ENCODE measurements around the gene ITGB1BP1.

Gene ITGB1BP1

DNA sequence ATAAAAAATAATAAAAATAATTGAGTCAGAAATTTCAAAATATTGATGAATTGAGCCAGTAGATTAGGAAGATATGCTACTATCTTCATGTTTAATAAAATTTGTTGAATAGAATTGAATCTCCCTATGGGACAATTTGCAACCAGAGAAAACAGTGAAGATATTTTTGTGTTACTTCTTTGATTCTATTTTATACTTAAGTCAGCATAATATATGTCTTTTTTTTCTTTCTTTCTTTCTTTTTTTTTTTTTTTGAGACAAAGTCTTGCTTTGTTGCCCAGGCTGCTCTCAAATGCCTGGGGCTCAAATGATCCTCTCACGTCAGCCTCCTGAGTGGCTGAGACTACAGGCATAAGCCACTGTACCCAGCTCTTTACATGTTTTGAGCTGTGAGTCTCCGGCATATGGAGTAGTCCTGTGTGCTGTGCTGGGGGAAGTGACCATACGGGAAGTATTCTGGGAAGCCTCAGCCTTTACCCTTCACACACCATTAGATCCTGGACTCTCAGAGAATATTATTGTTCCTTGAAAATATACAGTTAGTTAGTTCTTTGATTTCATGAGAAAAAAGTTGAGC is 37.2 kb upstream of the ITGB1BP1 start:
- Histone ChIP-seq H3K4me3 (ENCODE audit: low read depth, low read length) (no peak overlapping the region), H3K9ac (ENCODE audit: low read depth, low read length) (no peak overlapping the region), H3K9me3 (ENCODE audit: control insufficient read depth, insufficient read depth, low read length) (no peaks in the 10 kb centered on the region), H3K27ac (ENCODE audit: low read depth, low read length) (no peak overlapping the region), H3K27me3 (ENCODE audit: control insufficient read depth, insufficient read depth, low read length) (no peaks in the 10 kb centered on the region), H3K36me3 (ENCODE audit: control insufficient read depth, insufficient read depth, low read length) (peaks cover 78% of the 10 kb centered on the region), H3K4me1 (ENCODE audit: control insufficient read depth, insufficient read depth, low read length) (no peaks in the 10 kb centered on the region)

GRCh38 chr2:9451231-9451630 is 27.9 kb upstream of the ITGB1BP1 start:
- Histone ChIP-seq H3K36me3 (ENCODE audit: control insufficient read depth, insufficient read depth, low read length) (peaks cover 88% of the 10 kb centered on the region), H3K4me3 (ENCODE audit: low read depth, low read length) (no peak overlapping the region), H3K9me3 (ENCODE audit: control insufficient read depth, insufficient read depth, low read length) (no peaks in the 10 kb centered on the region), H3K4me1 (ENCODE audit: control insufficient read depth, insufficient read depth, low read length) (no peaks in the 10 kb centered on the region), H3K27me3 (ENCODE audit: control insufficient read depth, insufficient read depth, low read length) (no peaks in the 10 kb centered on the region), H3K27ac (ENCODE audit: low read depth, low read length) (no peak overlapping the region), H3K9ac (ENCODE audit: low read depth, low read length) (no peak overlapping the region)

GRCh38 chr2:9445089-9445488 is 21.8 kb upstream of the ITGB1BP1 start:
- H3K9ac ChIP-seq (ENCODE audit: low read depth, low read length), result no peak overlapping the region
- H3K27me3 ChIP-seq (ENCODE audit: control insufficient read depth, insufficient read depth, low read length), result no peaks in the 10 kb centered on the region
- no peak overlapping the region for H3K27ac ChIP-seq (ENCODE audit: low read depth, low read length)
- no peak overlapping the region for H3K4me3 ChIP-seq (ENCODE audit: low read depth, low read length)
- H3K36me3 ChIP-seq (ENCODE audit: control insufficient read depth, insufficient read depth, low read length), result peaks cover 91% of the 10 kb centered on the region
- H3K4me1 ChIP-seq (ENCODE audit: control insufficient read depth, insufficient read depth, low read length), result no peaks in the 10 kb centered on the region
- H3K9me3 ChIP-seq (ENCODE audit: control insufficient read depth, insufficient read depth, low read length), result no peaks in the 10 kb centered on the region

GRCh38 chr2:9443526-9443925 is 20.2 kb upstream of the ITGB1BP1 start:
- Histone ChIP-seq H3K27me3 (ENCODE audit: control insufficient read depth, insufficient read depth, low read length) (no peaks in the 10 kb centered on the region), H3K4me1 (ENCODE audit: control insufficient read depth, insufficient read depth, low read length) (no peaks in the 10 kb centered on the region), H3K9me3 (ENCODE audit: control insufficient read depth, insufficient read depth, low read length) (no peaks in the 10 kb centered on the region), H3K36me3 (ENCODE audit: control insufficient read depth, insufficient read depth, low read length) (peaks cover 90% of the 10 kb centered on the region), H3K27ac (ENCODE audit: low read depth, low read length) (no peak overlapping the region), H3K9ac (ENCODE audit: low read depth, low read length) (no peak overlapping the region), H3K4me3 (ENCODE audit: low read depth, low read length) (no peak overlapping the region)

DNA sequence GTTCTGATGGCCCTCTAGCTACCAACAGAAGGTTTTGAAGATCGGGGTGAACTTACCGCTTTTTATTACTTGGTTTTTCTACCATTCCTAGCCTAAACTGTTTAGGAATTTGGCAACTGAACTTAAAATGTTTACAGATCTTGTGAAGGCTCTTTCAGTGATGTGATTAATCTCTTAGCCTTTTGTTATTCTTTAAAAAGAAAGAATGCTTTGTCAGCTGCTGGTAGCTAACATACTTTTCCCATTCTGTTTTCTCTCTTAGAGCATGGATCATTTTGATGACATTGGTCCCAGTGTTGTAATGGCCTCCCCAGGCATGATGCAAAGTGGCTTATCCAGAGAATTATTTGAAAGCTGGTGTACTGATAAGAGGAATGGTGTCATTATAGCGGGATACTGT is 18.2 kb upstream of the ITGB1BP1 start:
- no peak overlapping the region for H3K4me3 ChIP-seq (ENCODE audit: low read depth, low read length)
- no peaks in the 10 kb centered on the region for H3K9me3 ChIP-seq (ENCODE audit: control insufficient read depth, insufficient read depth, low read length)
- H3K27ac ChIP-seq (ENCODE audit: low read depth, low read length), result no peak overlapping the region
- peaks cover 90% of the 10 kb centered on the region for H3K36me3 ChIP-seq (ENCODE audit: control insufficient read depth, insufficient read depth, low read length)
- H3K27me3 ChIP-seq (ENCODE audit: control insufficient read depth, insufficient read depth, low read length), result no peaks in the 10 kb centered on the region
- no peak overlapping the region for H3K9ac ChIP-seq (ENCODE audit: low read depth, low read length)
- H3K4me1 ChIP-seq (ENCODE audit: control insufficient read depth, insufficient read depth, low read length), result no peaks in the 10 kb centered on the region

DNA sequence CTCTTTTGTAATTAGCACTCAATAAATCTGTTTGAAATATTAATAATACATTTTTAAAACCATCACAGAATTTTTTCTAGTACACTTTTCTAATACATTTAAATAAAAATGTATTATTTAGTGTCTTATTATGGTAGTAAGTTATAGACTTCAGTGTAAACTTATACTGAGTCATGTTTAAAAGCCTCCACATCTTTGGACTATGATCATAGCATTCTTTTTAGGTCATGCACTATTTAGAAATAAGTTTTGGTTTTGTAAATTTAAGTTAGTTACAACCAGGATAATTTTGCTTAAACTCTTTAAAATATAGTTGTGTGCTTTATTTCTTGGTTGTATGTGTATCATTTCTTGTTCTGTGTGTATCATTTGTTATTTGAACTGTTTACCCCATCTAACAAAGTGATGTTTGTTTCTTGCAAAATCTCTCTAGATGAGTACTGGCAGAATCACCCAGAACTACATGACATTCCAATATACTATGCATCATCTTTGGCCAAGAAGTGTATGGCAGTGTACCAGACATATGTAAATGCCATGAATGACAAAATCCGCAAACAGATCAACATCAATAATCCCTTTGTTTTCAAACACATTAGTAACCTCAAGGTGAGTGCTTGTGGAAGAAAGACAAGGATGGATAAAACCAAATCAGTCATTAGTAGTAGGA is 16.9 kb upstream of the ITGB1BP1 start:
- H3K4me1 ChIP-seq (ENCODE audit: control insufficient read depth, insufficient read depth, low read length), result no peaks in the 10 kb centered on the region
- no peak overlapping the region for H3K9ac ChIP-seq (ENCODE audit: low read depth, low read length)
- peaks cover 88% of the 10 kb centered on the region for H3K36me3 ChIP-seq (ENCODE audit: control insufficient read depth, insufficient read depth, low read length)
- H3K4me3 ChIP-seq (ENCODE audit: low read depth, low read length), result no peak overlapping the region
- no peak overlapping the region for H3K27ac ChIP-seq (ENCODE audit: low read depth, low read length)
- H3K27me3 ChIP-seq (ENCODE audit: control insufficient read depth, insufficient read depth, low read length), result no peaks in the 10 kb centered on the region
- H3K9me3 ChIP-seq (ENCODE audit: control insufficient read depth, insufficient read depth, low read length), result no peaks in the 10 kb centered on the region

- H3K4me3 ChIP-seq (ENCODE audit: low read depth, low read length), result no peak overlapping the region
- no peak overlapping the region for H3K27ac ChIP-seq (ENCODE audit: low read depth, low read length)
- H3K4me1 ChIP-seq (ENCODE audit: control insufficient read depth, insufficient read depth, low read length), result no peaks in the 10 kb centered on the region
- H3K9me3 ChIP-seq (ENCODE audit: control insufficient read depth, insufficient read depth, low read length), result no peaks in the 10 kb centered on the region
- H3K27me3 ChIP-seq (ENCODE audit: control insufficient read depth, insufficient read depth, low read length), result no peaks in the 10 kb centered on the region
- peaks cover 89% of the 10 kb centered on the region for H3K36me3 ChIP-seq (ENCODE audit: control insufficient read depth, insufficient read depth, low read length)
- H3K9ac ChIP-seq (ENCODE audit: low read depth, low read length), result no peak overlapping the region
These were observed 16.2 kb upstream of the ITGB1BP1 start for GRCh38 chr2:9439536-9439935.

- Histone ChIP-seq H3K4me3 (ENCODE audit: low read depth, low read length) (no peak overlapping the region), H3K9me3 (ENCODE audit: control insufficient read depth, insufficient read depth, low read length) (no peaks in the 10 kb centered on the region), H3K4me1 (ENCODE audit: control insufficient read depth, insufficient read depth, low read length) (no peaks in the 10 kb centered on the region), H3K36me3 (ENCODE audit: control insufficient read depth, insufficient read depth, low read length) (peaks cover 93% of the 10 kb centered on the region), H3K9ac (ENCODE audit: low read depth, low read length) (no peak overlapping the region), H3K27ac (ENCODE audit: low read depth, low read length) (no peak overlapping the region), H3K27me3 (ENCODE audit: control insufficient read depth, insufficient read depth, low read length) (no peaks in the 10 kb centered on the region)
These were observed 11.2 kb upstream of the ITGB1BP1 start for GRCh38 chr2:9434489-9434888.

DNA sequence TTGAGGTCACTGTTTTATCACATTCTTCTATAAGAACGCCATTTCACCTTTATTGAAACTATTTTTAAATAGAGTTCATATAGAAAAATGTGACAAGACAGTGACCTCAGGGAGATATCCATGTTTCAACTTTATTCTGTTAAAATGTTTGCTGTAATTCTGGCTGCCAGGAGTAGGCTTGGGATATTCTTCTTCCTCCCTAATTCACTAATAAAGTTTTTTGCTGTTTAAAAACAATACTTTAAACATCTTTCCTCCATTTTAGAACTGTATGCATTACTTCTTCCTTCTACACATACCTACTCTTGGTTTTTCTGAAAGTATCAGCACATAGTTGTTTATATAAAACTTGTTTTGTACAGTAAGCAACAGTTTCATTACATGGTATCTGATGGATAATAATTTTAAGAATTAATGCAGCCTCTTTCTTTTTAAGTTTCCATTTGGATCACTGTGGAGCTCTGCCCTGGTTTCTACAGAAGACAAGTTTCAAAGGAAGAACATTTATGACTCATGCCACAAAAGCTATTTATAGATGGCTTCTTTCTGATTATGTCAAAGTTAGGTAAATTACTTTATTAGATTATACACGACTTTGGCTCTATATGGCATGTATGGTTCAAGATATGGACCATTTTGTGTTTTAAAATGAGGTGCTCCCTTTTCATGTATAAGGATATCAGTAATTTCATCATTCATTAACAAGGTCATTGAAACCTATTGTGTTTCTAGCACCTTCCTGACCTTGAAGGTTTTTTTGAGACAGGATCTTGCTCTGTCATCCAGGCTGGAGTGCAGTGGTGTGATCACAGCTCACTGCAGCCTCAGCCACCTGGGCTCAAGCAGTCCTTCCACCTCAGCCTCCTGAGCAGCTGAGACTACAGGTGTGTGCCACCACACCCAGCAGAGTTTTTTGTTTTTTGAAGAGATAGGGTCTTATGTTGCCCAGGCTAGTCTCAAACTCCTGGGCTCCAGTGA is 7.3 kb upstream of the ITGB1BP1 start:
- H3K27me3 ChIP-seq (ENCODE audit: control insufficient read depth, insufficient read depth, low read length), result no peaks in the 10 kb centered on the region
- no peaks in the 10 kb centered on the region for H3K4me1 ChIP-seq (ENCODE audit: control insufficient read depth, insufficient read depth, low read length)
- H3K36me3 ChIP-seq (ENCODE audit: control insufficient read depth, insufficient read depth, low read length), result peaks cover 72% of the 10 kb centered on the region
- H3K4me3 ChIP-seq (ENCODE audit: low read depth, low read length), result no peak overlapping the region
- no peak overlapping the region for H3K27ac ChIP-seq (ENCODE audit: low read depth, low read length)
- H3K9ac ChIP-seq (ENCODE audit: low read depth, low read length), result no peak overlapping the region
- no peaks in the 10 kb centered on the region for H3K9me3 ChIP-seq (ENCODE audit: control insufficient read depth, insufficient read depth, low read length)

DNA sequence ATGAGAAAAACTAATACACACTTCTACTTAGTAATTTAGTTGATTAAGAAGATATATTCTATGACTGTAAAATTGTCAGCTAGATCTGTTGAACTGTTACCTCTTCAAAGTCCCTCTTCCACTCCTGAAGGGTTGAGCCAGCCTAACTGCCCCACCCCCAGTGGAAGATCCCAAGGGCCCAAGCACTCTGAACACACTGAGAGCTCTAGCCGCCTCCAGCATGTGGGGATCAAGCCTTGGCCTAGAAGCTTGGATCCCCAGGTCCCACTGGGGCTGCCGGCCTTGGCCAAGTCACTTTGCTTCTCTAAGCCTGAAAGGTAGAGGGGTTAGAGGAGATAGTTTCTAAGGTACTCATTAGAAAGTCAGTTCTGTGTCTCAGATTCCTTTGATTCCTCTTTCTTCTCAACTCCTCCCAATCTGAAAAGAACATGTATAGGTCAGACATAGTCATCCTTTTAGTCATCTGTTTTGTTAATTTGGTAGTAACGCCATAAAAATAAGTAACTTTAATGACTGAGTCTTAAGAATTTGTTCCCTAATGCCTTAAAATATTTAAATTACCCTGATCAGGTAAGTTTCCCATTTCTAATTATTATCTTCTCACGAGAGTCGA is 5.7 kb upstream of the ITGB1BP1 start:
- Histone ChIP-seq H3K36me3 (ENCODE audit: control insufficient read depth, insufficient read depth, low read length) (peaks cover 59% of the 10 kb centered on the region), H3K9me3 (ENCODE audit: control insufficient read depth, insufficient read depth, low read length) (no peaks in the 10 kb centered on the region), H3K27ac (ENCODE audit: low read depth, low read length) (no peak overlapping the region), H3K4me1 (ENCODE audit: control insufficient read depth, insufficient read depth, low read length) (peaks cover 8% of the 10 kb centered on the region), H3K4me3 (ENCODE audit: low read depth, low read length) (no peak overlapping the region), H3K27me3 (ENCODE audit: control insufficient read depth, insufficient read depth, low read length) (no peaks in the 10 kb centered on the region), H3K9ac (ENCODE audit: low read depth, low read length) (no peak overlapping the region)

Measured in HUES48 (cell line).